Lower lobe of right lung (tissue), 2 donors: ENCODE measurements around the gene NSG2. TPM values are rescaled to one million over a fixed set of nuclear protein-coding genes. Genes with fewer than 3 reads are reported as not detected.

Experiments
- ATAC-seq, 2 donors: fragments of 200-7000 bp; cut with Tn5 transposase; one replicate each; pipeline ENCODE4 v1.9.1; 2020 to 2022; ENCODE audit warnings: mild to moderate bottlenecking in 2 of 2, moderate library complexity in 2 of 2
- DNase-seq: peaks from one replicate; pipeline ENCODE4 v3.0.0-alpha.2; 2020
- H3K27ac ChIP-seq: fragments of 200-600 bp; one replicate; pipeline ENCODE4 v1.8.0; 2022
- H3K27me3 ChIP-seq: fragments of 200-600 bp; one replicate; pipeline ENCODE4 v1.8.0; 2022; ENCODE audit warnings: low read depth
- H3K36me3 ChIP-seq: fragments of 200-600 bp; one replicate; pipeline ENCODE4 v1.8.0; 2022; ENCODE audit warnings: mild to moderate bottlenecking
- H3K4me1 ChIP-seq: fragments of 200-600 bp; one replicate; pipeline ENCODE4 v1.8.0; 2022
- H3K4me3 ChIP-seq: fragments of 200-600 bp; one replicate; pipeline ENCODE4 v1.8.0; 2022; ENCODE audit warnings: mild to moderate bottlenecking
- H3K9me3 ChIP-seq: fragments of 200-600 bp; one replicate; pipeline ENCODE4 v1.8.0; 2022
- intact Hi-C: fragments of 100-400 bp; cut with DNase I; formaldehyde crosslinking; loops from one replicate; pipeline ENCODE4 v1.11.0; 2022
- total RNA-seq: library from RNA; stranded (reverse); fragmentation: NEBNext Ultra II Directional; extraction: Animal tissue kit (Norgen Biotek cat#: 25700); gene quantifications from one replicate; pipeline ENCODE4 v1.2.1, GENCODE V29; 2021
- TF ChIP-seq, protein P1 (sequence below): fragments of 200-600 bp; IDR thresholded peaks from one replicate; pipeline ENCODE4 v1.8.0; 2022; ENCODE audit warnings: antibody characterized with exemption, mild to moderate bottlenecking
- donor health status: DM: no; HTN: yes; CAD: no; lungs with severe emphysema.

The NSG2 gene
- total RNA-seq, 1 donor from 2014 or later: not detected

- intact Hi-C loops: no loop called here
- Histone ChIP-seq H3K27me3 (no peaks in the 10 kb centered on the region), H3K36me3 (no peaks in the 10 kb centered on the region), H3K9me3 (no peaks in the 10 kb centered on the region), H3K4me3 (no peak overlapping the region), H3K27ac (no peak overlapping the region), H3K4me1 (no peaks in the 10 kb centered on the region)
- DNase-seq (no peak), ATAC-seq (no peak)
- TF ChIP-seq, protein P1, sequence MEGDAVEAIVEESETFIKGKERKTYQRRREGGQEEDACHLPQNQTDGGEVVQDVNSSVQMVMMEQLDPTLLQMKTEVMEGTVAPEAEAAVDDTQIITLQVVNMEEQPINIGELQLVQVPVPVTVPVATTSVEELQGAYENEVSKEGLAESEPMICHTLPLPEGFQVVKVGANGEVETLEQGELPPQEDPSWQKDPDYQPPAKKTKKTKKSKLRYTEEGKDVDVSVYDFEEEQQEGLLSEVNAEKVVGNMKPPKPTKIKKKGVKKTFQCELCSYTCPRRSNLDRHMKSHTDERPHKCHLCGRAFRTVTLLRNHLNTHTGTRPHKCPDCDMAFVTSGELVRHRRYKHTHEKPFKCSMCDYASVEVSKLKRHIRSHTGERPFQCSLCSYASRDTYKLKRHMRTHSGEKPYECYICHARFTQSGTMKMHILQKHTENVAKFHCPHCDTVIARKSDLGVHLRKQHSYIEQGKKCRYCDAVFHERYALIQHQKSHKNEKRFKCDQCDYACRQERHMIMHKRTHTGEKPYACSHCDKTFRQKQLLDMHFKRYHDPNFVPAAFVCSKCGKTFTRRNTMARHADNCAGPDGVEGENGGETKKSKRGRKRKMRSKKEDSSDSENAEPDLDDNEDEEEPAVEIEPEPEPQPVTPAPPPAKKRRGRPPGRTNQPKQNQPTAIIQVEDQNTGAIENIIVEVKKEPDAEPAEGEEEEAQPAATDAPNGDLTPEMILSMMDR: no peak
These were observed 37.7 kb downstream of the NSG2 start for GRCh38 chr5:174083056-174083827.

GRCh38 chr5:174084691-174085154 is 39.2 kb downstream of the NSG2 start:
- Histone ChIP-seq H3K4me1 (no peaks in the 10 kb centered on the region), H3K9me3 (no peaks in the 10 kb centered on the region), H3K27ac (no peak overlapping the region), H3K36me3 (no peaks in the 10 kb centered on the region), H3K27me3 (no peaks in the 10 kb centered on the region), H3K4me3 (no peak overlapping the region)
- intact Hi-C loops: no loop called here
- no peak for DNase-seq
- no peak for ATAC-seq
- TF ChIP-seq, protein P1: no peak

DNA sequence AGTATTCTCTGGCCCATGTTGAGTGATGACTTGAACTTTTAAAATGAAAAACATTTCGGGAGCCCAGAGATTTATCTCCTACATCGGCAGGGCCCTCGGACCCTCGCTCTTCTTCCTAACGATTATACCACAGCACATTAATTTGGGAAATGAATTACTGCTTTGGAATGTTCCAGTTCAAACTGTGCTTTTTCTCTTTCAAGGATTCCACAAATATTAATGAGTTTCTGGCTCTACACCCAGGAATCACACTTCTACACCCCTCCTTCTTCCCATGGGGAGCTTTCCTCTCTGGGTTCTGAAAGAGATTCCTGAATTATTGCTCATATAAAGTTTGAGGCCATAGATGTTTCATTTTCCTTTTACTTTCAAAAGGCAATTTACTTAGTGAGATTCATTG is 41.2 kb downstream of the NSG2 start:
- H3K9me3 ChIP-seq: no peaks in the 10 kb centered on the region
- ATAC-seq: no peak
- H3K4me1 ChIP-seq: no peaks in the 10 kb centered on the region
- TF ChIP-seq, protein P1: no peak
- DNase-seq: no peak
- H3K36me3 ChIP-seq: no peaks in the 10 kb centered on the region
- no peak overlapping the region for H3K27ac ChIP-seq
- no peaks in the 10 kb centered on the region for H3K27me3 ChIP-seq
- H3K4me3 ChIP-seq: no peak overlapping the region
- intact Hi-C loops: no loop called here

- Histone ChIP-seq H3K27me3 (no peaks in the 10 kb centered on the region), H3K9me3 (no peaks in the 10 kb centered on the region), H3K36me3 (no peaks in the 10 kb centered on the region), H3K4me3 (no peak overlapping the region), H3K4me1 (no peaks in the 10 kb centered on the region), H3K27ac (no peak overlapping the region)
- intact Hi-C loops: no loop called here
- TF ChIP-seq, protein P1: no peak
- DNase-seq (no peak), ATAC-seq (no peak)
These were observed 42.3 kb downstream of the NSG2 start for GRCh38 chr5:174087783-174088182.

DNA sequence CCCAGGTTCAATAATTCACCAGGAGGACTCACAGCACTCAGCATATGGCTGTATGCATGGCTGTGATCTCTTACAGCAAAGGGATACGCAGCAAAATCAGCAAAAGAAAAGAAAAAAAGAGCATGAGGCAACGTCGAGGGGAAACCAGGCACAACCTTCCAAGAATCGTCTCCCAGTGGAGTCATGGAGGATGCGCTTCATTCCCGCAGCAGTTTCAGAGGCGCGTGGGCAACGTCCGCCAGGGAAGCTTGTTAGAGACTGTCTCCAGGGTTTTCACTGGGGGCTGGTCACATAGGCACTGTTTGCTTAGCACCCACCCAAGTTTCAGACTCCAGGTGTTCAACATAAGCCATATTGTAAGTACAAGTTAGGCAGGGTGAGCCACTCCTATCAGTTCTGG is 44.6 kb downstream of the NSG2 start:
- H3K4me3 ChIP-seq: no peak overlapping the region
- no peak overlapping the region for H3K27ac ChIP-seq
- TF ChIP-seq, protein P1: no peak
- H3K27me3 ChIP-seq: no peaks in the 10 kb centered on the region
- no peaks in the 10 kb centered on the region for H3K9me3 ChIP-seq
- intact Hi-C loops: no loop called here
- DNase-seq (no peak), ATAC-seq (no peak)
- no peaks in the 10 kb centered on the region for H3K4me1 ChIP-seq
- H3K36me3 ChIP-seq: no peaks in the 10 kb centered on the region
